Activated CD4-positive, alpha-beta T cell treated with anti-CD3 and anti-CD28 coated beads for 48 hours (primary cell): Measurements from ENCODE around the gene NPPA.
A peak's percentile ranks its signal among the peaks of the same experiment; 100 is the strongest.

Experiments
- DNase-seq: peaks from one replicate; pipeline ENCODE4 v3.0.0-alpha.2; 2020

NPPA gene

DNA sequence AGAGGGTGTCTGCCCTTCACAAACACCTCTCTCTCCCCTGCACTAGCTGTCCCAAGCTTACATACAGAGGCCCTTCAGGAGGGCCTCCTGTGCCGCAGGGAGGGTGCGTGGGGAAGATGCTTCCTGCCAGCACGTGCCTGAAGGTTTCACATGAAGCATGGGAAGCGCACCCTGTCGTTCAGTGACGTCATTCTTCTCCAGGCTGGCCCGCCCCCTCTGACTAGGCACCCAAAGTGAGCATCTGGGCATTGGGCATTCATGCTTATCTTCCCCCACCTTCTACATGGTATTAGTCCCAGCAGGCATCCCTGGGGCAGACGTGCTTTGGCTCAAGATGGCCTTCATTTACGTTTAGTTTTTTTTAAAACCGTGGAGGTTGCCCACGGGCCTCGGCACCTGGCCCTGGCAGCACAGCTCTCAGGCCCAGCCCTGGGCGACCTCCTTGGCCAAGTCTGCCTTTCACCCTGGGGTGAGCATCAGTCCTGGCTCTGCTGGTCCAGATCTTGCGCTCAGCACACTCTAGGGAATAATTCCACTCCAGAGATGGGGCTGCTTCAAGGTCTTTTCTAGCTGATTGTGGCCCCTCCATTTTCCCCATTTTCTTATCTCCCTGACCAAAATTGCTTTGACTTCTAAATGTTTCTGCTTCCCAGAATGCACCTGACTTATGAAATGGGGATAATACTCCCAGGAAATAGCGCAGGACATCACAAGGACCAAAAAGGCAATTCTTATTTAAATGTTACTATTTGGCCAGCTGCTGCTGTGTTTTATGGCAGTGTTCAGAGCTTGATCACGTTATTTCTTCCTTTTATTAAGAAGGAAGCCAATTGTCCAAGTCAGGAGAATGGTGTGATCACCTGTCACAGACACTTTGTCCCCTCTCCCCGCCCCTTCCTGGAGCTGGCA lies 6.1 kb downstream of the NPPA start:
- no peak for DNase-seq

DNA sequence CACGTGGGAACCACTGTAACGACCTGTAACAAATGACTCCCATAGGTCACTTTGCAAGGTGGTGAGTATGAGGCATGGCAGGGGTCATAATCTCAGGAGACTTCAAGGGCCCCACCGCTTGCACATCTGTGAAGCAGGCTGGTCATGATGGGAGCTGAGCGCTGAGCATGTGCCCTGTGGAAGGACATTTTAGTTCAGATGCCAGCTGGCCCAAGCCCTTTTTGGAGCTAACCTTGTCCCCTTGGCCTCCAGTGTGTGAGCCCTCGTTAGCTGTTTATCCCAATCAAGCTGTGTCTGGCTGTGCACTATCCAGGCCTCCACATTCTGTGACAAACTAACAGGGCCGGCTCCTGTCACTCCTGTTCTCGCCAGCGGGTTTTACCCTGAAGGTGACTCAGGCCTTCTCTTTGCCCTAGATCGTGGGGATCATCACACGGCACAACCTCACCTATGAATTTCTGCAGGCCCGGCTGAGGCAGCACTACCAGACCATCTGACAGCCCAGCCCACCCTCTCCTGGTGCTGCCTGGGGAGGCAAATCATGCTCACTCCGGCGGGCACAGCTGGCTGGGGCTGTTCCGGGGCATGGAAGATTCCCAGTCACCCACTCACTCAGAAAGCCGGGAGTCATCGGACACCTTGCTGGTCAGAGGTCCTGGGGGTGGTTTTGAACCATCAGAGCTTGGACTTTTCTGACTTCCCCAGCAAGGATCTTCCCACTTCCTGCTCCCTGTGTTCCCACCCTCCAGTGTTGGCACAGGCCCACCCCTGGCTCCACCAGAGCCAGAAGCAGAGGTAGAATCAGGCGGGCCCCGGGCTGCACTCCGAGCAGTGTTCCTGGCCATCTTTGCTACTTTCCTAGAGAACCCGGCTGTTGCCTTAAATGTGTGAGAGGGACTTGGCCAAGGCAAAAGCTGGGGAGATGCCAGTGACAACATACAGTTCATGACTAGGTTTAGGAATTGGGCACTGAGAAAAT lies 7.6 kb downstream of the NPPA start:
- no peak for DNase-seq

GRCh38 chr1:11838349-11839272 lies 9.0 kb downstream of the NPPA start:
- DNase-seq, result peak; percentile 81

GRCh38 chr1:11837767-11838348 lies 9.7 kb downstream of the NPPA start:
- no peak for DNase-seq

DNA sequence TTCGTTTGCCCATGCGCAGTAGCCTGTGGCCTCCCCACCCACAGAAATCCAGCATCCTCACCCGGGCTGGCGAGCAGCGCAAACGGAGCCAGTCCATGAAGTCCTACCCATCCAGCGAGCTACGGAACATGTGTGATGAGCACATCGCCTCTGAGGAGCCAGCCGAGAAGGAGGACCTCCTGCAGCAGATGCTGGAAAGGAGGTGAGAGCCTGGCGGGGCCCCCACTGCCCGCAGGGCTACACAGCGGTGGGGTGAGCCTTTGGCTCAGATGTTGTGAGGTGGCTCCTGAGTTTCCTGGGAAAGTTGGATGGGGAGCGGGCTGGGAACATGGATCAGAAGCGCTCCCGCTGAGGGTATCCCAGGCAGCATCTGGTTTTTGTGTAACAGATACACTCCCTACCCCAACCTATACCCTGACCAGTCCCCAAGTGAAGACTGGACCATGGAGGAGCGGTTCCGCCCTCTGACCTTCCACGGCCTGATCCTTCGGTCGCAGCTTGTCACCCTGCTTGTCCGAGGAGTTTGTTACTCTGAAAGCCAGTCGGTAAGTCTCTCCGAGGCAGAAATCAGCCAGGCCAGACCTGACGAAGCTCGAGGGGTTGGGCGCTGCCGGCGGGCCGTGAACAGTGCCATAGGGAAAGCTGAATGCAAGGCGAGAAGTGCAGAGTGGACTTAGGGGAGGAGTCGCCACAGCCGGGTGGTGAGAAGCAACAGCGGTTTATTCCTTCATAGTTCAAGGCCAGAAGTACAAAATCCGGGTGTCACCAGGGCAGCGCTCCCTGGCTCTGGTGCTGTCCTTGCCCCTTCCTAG lies 10.4 kb downstream of the NPPA start:
- no peak for DNase-seq

DNA sequence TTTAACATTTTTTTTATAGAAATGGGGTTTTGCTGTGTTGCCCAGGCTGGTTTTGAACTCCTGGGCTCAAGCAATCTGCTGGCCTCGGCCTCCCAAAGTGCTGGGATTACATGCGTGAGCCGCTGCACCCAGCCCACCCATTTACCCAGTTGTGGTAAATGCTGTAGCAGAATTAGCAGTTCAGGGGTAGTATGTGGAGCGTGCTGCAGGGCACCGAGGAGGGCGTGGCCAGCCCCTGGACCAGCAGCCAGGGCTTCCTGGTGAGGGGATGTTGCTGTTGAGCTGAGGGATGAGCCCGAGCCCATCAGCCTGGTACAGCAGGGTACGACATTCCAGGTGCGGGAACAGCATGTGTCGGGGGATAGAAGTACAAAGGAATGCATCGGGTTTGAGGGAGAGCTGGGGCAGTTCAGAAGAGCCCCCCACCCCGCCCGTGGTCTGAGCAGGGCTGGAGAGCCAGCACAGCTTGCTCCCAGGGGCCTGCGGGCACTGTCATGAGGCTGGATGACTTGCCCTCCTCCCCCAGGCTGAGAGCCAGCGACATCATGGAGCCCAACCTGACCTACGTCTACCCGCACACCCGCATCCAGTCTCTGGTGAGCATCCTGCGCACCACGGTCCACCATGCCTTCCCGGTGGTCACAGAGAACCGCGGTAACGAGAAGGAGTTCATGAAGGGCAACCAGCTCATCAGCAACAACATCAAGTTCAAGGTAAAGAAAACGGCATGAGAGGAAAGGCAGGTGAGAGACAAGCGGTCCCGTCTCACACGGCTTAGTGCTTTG lies 11.9 kb downstream of the NPPA start:
- no peak for DNase-seq

DNA sequence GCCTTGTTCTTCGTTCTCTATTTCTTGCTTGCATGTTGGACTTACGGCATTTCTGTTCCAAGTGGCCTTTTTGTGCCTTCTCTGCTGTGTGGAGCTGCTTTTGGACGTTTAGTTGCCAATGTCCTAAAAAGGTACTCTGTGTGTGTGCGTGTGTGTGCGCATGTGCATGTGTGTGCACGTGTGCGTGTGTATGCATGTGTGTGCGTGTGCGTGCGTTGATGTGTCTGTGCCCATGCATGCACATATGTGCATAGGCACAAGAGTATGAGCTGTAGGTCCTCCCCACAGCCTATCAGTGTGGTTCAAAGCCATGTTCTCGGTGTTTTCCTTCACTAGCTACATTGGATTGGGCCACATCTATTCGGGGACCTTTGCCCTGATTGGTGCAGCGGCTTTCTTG lies 13.7 kb downstream of the NPPA start:
- no peak for DNase-seq

- DNase-seq, result no peak
Measured at GRCh38 chr1:11833497-11833896, 14.1 kb downstream of the NPPA start.

DNA sequence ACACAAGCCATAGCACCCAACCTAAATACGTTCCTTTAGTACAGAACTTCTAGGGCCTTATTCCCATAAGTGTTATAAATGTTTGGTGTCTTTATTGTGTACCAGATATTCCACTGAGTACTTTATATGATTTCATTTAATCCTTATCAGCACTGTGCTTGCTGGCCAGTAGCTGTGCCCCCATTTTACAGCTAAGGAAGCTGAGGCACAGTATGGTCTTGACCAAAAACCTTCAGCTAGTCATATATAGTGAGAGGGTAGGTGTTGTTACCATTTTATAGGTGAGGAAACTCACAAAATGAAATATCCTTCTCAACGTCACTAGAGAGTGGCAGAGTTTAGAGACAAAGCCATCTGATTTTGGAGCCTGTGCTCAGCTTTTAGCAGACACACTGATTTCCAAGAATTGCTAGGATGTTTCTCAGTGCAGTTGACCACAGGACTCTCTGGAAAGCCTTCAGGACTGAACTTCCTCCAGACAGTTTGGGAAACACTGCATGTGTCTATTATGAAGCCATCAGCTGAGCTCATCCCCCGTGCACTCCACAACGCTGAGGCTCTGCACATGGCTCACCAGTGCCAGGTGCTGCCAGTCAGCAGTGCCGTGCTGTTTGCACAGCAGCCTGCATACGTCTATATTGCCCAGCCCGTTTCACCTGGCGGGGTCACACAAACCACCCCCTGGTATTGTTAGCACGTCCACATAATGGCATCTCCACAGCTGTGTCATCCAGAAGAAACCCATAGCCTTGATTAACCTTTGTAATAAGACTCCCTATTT lies 15.4 kb downstream of the NPPA start:
- no peak for DNase-seq

- DNase-seq, result no peak
Measured at GRCh38 chr1:11828511-11828910, 19.1 kb downstream of the NPPA start.

DNA sequence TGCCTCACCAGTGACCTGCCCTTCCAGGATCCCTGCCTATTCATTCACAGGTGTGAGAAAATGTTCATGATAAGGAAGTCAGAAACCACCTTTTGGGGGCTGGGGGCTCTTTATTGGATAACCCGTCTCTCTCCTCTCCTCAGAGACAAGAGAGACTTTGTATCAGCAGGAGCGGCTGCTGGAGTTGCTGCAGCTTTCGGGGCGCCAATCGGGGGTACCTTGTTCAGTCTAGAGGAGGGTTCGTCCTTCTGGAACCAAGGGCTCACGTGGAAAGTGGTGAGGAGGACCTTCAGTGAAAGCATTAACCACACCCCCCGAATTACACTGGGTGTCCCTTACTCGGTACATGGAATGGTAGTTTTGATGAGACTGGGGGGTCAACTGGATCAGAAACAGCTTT lies 20.6 kb downstream of the NPPA start:
- no peak for DNase-seq

DNA sequence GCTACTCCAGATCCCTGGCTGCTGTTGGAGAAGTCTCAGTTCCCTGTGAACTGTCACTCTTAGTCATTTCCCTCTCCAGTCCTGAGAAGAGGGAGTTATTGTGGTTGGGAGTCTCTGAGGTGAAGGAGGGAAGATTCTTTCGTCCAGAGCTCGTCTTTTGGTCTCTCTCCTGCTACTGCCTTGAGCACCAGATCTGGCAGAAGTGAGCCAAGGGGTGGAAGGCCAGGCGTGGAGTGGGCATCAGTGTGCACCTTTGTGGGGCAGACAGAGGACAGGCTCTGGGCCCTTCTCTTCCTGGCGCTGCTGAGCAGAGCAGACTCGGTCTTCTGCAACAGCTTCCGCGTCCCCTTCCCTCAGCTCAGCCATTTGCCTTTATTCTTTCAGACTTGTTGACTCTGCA lies 22.5 kb downstream of the NPPA start:
- DNase-seq, result no peak

GRCh38 chr1:11823366-11824137 lies 24.0 kb downstream of the NPPA start:
- no peak for DNase-seq

GRCh38 chr1:11822091-11822490 lies 25.5 kb downstream of the NPPA start:
- DNase-seq, result no peak

DNA sequence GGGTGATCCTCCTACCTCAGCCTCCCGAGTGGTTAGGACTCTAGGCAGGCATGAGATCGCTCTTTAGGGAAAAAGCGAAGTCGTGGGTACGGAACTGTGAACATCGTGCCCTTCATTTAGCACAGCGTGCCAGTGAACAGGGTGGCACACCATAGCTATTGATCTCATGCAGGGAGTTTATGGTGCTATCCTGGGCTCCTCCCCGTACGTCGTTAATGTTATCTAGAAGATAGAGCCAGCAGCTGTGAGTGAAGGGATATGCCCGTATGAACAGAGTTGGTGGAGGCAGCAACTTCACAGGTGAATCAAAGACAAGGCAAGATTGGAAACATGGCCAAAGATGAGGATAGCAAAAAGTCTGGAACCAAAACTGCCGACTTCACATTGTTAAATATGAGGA lies 30.4 kb downstream of the NPPA start:
- DNase-seq, result no peak

- DNase-seq, result no peak
Measured at GRCh38 chr1:11813021-11813420, 34.6 kb downstream of the NPPA start.

DNA sequence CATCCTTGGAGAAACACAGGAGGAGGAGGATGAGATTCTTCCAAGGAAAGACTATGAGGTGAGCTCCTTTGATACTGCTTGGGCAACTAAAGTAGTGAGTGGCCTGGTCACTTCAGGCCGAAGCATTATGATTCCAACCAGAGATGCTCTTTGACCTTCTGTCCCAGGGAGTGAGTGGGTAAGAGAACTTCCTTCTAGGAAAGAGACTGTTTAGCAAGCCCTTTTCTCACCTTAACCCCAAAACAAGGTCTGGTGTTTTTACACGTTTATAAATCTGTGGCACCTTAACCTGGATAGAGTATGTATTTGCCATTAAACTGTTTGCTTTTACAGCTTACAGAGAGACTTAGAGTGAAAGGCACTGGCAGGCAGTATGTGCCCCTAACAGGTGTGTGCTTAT lies 40.5 kb downstream of the NPPA start:
- DNase-seq, result no peak

- no peak for DNase-seq
Measured at GRCh38 chr1:11806307-11806936, 41.2 kb downstream of the NPPA start.
